ENCODE data around the gene GPR108. TPM values are rescaled to one million over a fixed set of nuclear protein-coding genes. Genes with fewer than 3 reads are reported as not detected.

The GPR108 gene
- total and polyA plus RNA-seq, 2 of the 13 experiments (the other 11 are each of a cell fraction or from before 2014, with no cell fraction given): 36.4 to 63.0 TPM

DNA sequence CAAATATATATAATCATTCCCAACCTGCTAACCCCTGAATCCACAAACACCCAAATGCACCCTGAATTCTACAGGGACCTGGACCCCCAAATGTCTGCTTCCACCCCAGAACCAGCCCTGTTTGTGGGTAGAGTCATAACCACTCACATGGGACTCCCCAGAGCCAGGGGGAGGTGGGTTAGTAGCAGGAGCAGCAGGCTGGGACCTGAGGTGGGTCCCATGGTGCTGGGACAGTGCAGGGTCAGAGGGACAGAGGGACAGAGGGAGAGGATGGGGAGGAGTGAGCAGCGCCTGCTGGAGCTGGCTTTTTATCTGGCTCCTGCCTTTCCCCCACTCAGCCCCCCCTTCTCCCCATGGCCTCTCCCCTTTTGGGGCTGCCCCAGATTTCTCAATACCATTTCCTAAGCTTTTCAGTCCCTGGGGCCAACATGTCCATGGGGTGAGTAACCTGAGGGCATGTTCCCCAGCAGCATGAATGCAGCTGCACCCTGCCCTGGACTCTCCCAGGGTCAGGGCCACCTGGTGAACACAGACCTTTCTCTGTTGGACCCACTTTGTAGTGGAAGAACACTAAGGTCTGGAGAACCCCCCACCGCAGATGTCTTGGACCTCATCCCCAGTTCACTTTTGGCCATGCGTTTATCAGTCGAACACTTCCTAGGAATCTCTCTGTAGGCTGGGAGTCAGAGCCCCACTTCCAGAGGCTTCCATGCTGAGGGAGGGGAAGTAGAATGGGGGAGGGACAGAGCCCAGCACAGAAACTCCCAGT is 16.8 kb downstream of the GPR108 start, which contains the start of gene C3 (continued):
- TF ChIP-seq ZBTB44 (CRISPR knock-in tag; IDR thresholded peaks at IDR 0.05) (peak; percentile 92), ZIK1 (CRISPR knock-in tag; IDR thresholded peaks at IDR 0.05; ENCODE audit: borderline replicate concordance, low read depth) (no peak; the same call in 1 of the 2 replicates), ZNF34 (CRISPR knock-in tag; IDR thresholded peaks at IDR 0.05; ENCODE audit: borderline replicate concordance) (no peak), MNT (IDR thresholded peaks at IDR 0.05) (peak; percentile 40; the same call in 1 of the 2 replicates), SMARCE1 (IDR thresholded peaks at IDR 0.05; ENCODE audit: borderline replicate concordance) (no peak), ZNF563 (CRISPR knock-in tag; IDR thresholded peaks at IDR 0.05) (peak; percentile 74; the same call in 1 of the 2 replicates), SRF (IDR thresholded peaks at IDR 0.05; ENCODE audit: low read depth, low read length) (peak; percentile 82; the same call in 1 of the 2 replicates), EED (CRISPR knock-in tag; IDR thresholded peaks at IDR 0.05) (0 out of 2 replicates have a peak, but pooled peaks have one; percentile 51), NFE2L2 (IDR thresholded peaks at IDR 0.05; ENCODE audit: low read length) (no peak), MTF1 (CRISPR knock-in tag; IDR thresholded peaks at IDR 0.05) (0 out of 2 replicates have a peak, but pooled peaks have one; percentile 26), RXRA (CRISPR knock-in tag; IDR thresholded peaks at IDR 0.05) (peak; percentile 99), RERE (CRISPR knock-in tag; IDR thresholded peaks at IDR 0.05; ENCODE audit: low read depth) (peak; percentile 53; the same call in 1 of the 2 replicates), HMG20B (CRISPR knock-in tag; conservative IDR thresholded peaks at IDR 0.05) (no peak), SSRP1 (CRISPR knock-in tag; IDR thresholded peaks at IDR 0.05) (peak; percentile 98)
- TF ChIP-seq, protein P1, sequence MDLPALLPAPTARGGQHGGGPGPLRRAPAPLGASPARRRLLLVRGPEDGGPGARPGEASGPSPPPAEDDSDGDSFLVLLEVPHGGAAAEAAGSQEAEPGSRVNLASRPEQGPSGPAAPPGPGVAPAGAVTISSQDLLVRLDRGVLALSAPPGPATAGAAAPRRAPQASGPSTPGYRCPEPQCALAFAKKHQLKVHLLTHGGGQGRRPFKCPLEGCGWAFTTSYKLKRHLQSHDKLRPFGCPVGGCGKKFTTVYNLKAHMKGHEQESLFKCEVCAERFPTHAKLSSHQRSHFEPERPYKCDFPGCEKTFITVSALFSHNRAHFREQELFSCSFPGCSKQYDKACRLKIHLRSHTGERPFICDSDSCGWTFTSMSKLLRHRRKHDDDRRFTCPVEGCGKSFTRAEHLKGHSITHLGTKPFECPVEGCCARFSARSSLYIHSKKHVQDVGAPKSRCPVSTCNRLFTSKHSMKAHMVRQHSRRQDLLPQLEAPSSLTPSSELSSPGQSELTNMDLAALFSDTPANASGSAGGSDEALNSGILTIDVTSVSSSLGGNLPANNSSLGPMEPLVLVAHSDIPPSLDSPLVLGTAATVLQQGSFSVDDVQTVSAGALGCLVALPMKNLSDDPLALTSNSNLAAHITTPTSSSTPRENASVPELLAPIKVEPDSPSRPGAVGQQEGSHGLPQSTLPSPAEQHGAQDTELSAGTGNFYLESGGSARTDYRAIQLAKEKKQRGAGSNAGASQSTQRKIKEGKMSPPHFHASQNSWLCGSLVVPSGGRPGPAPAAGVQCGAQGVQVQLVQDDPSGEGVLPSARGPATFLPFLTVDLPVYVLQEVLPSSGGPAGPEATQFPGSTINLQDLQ (CRISPR knock-in tag; IDR thresholded peaks at IDR 0.05): 0 out of 2 replicates have a peak, but pooled peaks have one; percentile 18
- TF ChIP-seq, protein P2, sequence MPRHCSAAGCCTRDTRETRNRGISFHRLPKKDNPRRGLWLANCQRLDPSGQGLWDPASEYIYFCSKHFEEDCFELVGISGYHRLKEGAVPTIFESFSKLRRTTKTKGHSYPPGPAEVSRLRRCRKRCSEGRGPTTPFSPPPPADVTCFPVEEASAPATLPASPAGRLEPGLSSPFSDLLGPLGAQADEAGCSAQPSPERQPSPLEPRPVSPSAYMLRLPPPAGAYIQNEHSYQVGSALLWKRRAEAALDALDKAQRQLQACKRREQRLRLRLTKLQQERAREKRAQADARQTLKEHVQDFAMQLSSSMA (CRISPR knock-in tag; IDR thresholded peaks at IDR 0.05): 0 out of 2 replicates have a peak, but pooled peaks have one; percentile 86
